HG02571 (cell line): ENCODE data around the gene BID.

Experiments
- ATAC-seq: cut with Tn5 transposase; IDR thresholded peaks from one replicate; pipeline ENCODE4 v1.9.1; 2021; ENCODE audit warnings: mild to moderate bottlenecking, moderate library complexity; ENCODE audit not compliant: unreplicated experiment

The BID gene

GRCh38 chr22:17784776-17785175 is 10.5 kb upstream of the BID start:
- no peak for ATAC-seq

- ATAC-seq = no peak
Measured at GRCh38 chr22:17783773-17784480, 9.7 kb upstream of the BID start.

GRCh38 chr22:17783312-17783711 is 9.0 kb upstream of the BID start:
- ATAC-seq = no peak

- ATAC-seq = no peak
Measured at GRCh38 chr22:17782621-17783020, 8.4 kb upstream of the BID start.

GRCh38 chr22:17782158-17782557 is 7.9 kb upstream of the BID start:
- ATAC-seq = no peak

GRCh38 chr22:17781319-17782031 is 7.2 kb upstream of the BID start:
- ATAC-seq = no peak

- ATAC-seq = no peak
Measured at GRCh38 chr22:17780741-17781318, 6.6 kb upstream of the BID start.

- ATAC-seq = no peak
Measured at GRCh38 chr22:17780116-17780740, 6.0 kb upstream of the BID start.

GRCh38 chr22:17779286-17780115 is 5.2 kb upstream of the BID start:
- ATAC-seq = no peak

- no peak for ATAC-seq
Measured at GRCh38 chr22:17778412-17778976, 4.2 kb upstream of the BID start.

GRCh38 chr22:17777717-17778044 is 3.4 kb upstream of the BID start:
- no peak for ATAC-seq

GRCh38 chr22:17777005-17777716 is 2.9 kb upstream of the BID start:
- no peak for ATAC-seq

GRCh38 chr22:17775781-17776465 is 1.7 kb upstream of the BID start:
- no peak for ATAC-seq

- ATAC-seq = no peak
Measured at GRCh38 chr22:17774926-17775685, 837 bp upstream of the BID start.

- ATAC-seq = no peak
Measured at GRCh38 chr22:17773606-17774205, 563 bp downstream of the BID start.

- no peak for ATAC-seq
Measured at GRCh38 chr22:17772958-17773605, 1.2 kb downstream of the BID start.

GRCh38 chr22:17772249-17772957 is 1.9 kb downstream of the BID start:
- ATAC-seq = no peak
